Inflammatory macrophage treated with lipopolysaccharide for 4 hours (primary cell): Measurements from ENCODE around the gene CIRBP.

Experiments
- DNase-seq: peaks from one replicate; pipeline ENCODE4 v3.0.0-alpha.2; 2020

CIRBP gene

DNA sequence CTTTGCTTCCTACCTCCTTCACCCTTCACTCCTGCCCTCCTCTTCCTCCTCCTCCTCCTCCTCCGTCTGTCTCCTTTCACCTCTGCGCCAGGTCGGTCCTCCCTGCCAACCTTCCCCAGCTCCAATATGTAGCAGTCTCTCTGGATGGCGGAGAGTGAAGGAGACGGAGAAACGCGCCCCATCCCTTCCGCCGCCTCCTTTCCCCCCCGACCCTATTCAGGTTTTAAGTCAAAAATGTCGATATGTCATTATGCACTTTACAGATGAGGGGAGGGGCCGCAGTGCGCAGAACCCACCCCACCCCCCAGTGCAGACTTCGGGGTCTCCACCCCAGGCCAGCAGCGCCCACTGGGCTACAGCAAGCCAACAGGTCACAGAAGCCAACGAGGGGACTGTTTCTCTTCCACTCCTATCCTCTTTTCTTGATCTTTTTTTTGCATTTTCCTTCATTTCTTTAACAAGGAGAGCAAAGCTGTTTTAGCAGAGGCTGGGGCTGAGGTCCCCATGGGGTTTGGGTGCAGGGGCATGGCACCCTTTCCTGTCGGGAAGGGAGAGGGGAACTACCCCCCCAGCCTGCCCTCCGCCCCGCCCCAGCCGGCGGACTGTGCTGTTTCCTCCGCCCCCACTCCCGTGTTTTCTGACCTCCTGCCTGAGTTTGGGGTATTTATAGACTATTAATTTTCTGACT lies 11.5 kb upstream of the CIRBP start:
- no peak for DNase-seq

DNA sequence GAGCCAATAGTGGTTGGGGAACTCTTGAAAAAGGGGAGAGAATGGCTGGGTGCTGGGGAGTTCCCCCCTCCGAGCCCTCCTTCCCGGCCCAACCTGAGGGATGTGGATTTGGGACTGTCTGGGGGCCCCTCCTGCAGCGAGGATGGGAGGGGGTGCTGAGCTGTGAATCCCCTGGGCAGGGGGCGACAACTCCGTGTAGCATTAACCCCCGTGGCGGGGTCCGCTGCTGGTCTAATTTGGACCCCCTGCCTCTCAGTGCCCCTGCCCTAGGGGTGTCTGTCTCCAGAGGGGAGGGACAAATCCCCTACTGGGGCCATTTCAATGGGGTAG lies 11.0 kb upstream of the CIRBP start:
- DNase-seq: no peak

DNA sequence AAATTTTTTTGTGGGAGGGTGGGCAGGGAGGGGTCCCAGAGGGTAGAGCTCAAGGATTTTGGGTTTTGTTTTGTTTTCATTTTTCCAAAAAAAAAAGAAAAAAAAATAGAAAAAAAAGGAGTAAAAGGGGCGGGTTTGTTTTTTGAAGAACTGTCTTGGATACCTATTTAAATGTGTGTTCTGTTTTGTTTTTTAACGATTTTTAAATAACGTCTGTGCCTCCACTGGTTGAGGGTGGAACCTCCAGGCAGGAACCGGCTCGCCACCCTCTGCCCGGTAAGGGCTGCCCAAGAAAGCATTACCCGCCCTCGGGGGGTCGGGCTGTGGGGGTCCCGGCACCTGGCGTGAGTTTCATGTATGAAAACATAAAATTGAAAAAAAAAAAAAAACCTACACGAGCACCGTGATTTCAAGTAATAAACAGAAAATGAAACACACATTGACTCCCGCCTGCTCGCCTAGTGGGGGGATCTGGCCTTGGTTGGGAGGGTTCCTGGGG lies 10.4 kb upstream of the CIRBP start:
- no peak for DNase-seq

DNA sequence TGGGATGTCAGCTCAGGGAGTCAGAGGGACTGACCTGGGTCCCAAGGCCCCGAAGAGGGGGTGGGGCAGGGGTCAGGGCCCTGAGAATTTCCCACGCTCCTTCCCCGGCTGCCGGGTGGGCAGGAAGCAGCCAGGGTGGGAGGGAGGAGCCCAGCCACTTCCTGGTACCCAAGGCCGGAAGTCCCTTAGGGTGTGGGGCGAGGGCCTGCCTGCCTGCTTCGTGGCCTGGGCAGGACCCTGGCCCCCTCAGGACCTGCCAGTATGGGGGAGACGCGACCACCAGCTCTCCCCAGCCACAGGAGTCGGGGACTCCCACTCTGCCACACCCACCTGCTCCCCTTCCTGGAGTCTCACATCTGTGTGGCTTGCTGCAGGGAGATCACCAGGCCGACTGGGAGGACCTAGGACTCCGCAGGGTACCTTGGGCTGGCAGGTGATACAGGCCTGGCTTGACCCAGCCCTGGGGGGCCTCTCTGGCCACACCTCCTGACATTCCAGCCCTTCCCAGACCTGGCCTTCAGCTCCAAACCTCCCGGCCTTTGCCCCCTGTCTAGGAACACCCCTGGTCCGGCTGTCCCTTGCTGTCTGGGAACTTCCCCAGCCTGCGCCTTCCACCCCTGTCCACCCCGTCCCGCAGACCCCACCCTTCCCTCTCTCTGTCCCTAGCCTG lies 9.8 kb upstream of the CIRBP start:
- peak; percentile 74 for DNase-seq

DNA sequence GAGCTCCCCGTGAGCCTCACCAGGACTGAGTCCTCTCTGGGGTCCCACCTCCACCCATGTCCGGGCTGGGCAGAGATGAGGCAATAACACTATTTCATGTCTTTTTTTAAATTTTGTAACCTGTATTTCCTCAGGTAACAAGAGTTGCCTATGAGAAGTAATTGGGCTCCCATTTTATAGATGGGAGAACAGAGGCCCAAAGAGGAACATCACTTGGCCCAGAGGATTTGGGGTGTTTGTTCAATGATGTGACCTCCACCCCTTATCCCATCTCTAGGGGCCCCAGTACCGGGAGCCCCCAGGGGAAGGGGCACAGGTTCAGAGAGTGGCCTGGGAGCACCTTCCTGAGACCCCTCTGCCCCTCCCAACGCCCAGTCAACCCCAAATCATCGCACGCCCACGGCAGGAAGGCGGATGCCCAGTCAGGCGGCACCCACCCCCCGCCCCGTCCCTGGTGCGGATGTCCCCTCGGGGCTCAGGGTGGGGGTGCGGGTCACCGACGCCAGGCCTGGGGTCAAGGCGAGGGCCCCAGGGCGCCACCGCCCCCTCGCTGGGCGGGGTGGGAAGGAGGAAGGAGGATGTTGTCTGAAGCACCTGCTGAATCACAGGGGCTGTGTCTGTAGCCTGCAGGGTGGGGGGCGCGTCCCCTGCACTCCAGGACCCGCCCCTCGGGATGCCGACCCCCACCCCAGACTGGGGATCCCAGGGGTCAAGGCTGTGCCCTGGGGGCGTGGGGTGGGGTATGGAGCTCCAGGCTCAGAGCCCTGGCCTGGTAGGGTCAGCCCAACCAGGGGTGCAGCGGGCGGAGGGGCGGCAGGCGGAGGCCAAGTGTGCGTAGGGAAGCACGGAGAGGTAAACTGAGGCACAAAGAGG lies 9.0 kb upstream of the CIRBP start:
- peak; percentile 49 for DNase-seq

DNA sequence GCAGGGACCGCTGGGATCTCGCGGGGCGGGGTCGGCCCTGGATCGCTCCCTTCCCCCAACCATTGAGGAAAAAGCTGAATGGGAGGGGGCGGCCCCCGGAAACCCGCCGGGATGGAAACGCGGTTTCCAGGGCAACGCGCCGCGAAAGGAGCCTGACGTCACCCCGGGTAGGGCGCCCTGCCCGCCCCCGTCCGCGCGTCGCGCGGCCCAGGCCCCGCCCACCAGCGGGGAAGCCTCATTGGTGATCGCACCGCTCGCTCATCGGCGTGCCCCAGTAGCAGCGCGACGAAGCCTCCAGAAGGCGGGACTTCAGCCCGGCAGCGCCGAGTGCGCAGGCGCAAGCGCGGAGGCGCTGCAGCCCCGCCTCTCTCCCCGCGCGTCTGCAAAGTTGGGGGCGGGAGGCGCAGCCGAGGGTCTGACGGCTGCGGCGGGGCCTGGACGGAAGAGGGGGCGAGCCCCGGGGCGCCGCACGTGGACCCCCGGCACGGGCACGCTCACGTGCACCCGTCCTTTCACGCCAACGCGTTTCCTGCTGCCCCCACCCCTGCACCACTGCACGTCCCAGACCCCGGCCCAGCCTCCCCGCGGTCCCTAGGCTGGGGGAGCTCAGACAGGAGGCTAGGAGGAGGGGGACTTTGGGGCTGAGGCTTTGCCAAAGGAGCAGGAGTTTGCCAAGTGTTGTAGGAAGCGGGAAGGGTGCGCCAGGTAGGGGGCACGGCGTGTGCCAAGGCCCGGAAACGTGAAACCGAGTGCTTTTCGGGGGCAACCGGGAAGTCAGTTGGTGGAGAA lies 8.2 kb upstream of the CIRBP start:
- DNase-seq: peak; percentile 98

DNA sequence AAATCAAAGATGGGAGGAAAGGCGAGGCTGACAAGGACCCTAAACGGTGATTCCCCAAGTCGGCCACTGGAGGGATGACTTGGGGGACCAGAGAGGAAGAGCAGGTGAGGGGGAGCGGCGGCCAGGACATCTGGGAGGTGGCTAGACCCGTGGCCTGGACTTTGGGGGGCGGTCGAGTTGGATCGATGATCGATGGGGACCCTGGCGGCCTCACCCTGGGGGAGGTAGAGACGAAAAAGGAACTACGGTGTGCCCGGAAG lies 7.7 kb upstream of the CIRBP start:
- DNase-seq: no peak

DNA sequence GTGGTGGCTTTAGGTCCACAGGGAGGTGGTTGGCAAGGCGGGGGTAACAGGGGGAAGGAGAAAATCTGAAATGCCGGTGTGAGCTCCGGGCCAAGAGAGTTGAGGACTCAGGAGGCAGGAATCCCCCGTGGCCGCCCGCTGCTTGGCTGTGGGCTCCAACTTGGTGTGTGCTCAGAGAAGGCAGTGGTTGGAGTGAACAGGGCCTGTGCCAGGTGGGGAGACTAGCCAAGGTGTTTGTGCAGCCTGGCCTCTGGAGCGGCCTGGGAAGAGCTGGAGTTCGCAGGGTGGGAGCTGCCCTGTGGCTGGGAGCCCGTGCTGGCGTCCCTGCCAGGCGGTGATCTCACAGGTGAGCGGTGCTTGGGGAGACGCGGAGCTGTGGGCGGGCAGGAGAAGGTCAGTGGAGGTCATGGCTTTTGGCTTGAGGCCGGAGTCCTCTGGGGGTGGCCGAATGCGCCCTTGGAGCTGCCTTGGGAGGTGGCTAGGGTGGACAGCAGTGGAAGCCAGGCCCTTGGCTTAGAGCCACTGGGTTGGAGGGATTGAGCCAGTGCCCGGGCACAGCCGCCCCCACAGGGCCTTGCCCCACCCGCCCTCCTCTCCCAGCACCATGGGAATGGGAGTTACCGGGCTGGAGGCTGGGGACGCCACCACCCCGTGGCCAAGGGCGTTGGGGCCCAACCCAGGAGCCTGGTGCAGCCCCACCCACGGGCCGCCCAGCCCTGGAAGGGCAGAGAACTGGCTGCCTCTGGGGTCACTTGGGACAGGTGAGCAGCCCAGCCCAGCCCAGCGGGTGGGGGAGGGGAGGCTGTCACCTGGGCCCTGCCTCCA lies 7.1 kb upstream of the CIRBP start:
- DNase-seq: no peak

DNA sequence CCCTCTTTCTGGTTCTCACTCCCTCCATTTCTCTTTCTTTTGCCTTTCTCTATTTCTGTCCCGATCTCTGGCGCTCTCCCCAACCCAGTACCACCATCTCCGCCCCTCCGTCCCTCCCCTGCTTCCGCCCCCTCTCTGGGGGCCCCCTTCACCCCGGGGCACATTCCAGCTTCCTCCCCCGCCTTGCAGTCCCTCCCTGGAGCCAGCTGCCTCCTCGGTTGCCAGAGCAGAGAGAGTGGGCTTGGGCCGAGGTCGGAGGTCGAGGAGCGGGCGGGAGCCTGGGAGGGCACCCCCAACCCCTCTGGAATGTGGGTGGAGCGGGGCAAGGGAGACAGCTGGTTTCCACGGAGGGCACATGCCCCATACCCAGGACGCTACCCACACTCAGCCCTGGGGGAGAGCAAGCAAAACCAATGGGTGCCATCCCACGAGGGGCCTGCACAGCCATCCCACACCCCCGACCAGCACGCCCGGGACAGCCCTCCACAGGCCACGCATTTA lies 6.5 kb upstream of the CIRBP start:
- DNase-seq: no peak

DNA sequence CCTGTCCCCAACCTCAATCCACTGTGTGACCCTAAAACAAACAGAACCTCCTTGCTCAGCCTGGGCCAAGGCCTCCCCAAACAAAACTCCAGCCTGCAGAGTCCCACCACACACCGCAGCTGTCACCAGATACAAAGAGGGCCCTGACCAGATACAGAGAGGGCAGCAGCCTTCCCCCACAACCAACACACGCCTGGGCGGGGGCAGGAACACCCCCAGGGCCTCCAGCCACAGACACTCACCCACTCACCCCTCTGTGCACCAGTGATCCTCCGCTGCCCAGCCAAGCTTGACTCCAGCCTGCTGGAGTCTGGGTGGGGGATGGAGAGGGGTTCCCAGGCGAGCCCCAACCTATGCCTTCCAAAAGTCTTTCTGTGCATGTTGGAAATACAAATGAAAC lies 5.9 kb upstream of the CIRBP start:
- no peak for DNase-seq

DNA sequence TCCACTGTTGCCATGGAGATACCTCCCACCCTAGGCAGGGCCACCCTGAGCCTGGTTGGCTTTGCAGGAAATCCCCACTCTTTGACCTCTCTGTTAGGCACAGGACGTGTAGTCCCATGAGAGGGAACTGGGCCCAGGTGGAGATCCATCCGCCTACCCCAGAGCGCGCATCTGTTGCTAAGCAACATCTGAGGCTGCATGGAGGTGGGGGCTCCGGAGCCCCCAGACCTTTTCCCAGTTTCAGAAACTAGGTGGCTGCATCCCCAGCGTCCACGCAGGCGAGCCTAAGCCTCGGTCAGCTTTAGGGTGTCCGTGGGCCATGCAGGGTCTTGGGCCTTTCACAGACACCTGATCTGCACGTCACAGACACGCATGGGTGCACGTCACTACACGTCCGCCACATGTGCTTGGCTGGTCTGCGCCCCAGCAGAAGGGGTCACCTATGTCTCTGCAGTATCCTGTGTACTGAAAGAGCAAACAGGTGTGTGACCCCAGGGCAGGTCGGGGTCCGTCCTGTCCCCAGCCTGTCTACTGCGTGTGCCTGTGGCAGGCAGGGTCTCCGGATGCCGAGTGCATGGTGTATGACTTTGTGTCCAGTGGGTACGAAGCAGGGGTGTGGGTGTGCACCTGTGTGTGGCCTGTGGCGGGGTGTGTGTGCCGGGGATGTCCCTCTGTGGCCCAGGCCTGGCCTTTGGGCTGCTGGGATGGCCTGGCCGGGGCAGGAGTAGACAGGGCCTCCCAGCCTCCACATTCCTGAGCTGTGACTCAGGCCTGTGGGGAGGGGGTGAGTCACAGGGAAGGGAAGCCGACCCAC lies 4.1 kb upstream of the CIRBP start:
- no peak for DNase-seq

DNA sequence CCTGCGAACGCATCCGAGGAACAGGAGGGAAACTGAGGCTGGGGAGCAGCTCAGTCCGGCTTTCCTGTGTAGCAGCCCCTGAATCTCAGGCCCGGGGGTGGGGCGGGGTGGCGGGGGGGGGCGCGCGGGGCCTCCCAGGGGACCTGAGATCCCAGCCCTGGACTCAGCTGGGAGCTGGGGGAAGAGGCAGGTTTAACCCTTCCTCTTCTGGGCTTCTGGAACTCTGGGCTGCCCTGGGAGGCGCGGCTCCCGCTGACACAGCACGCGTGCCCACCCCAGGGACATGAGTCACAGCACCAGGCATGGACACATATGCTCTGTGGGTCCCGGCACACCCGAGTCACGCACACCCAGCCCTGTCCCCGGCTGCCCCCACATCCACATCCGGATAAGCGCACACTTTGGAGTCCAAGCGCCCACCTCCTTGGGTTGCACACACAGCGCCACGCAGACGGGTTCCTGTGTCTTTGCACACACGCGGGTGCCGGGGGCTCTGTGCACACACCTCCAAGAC lies 3.5 kb upstream of the CIRBP start:
- DNase-seq: peak; percentile 75

DNA sequence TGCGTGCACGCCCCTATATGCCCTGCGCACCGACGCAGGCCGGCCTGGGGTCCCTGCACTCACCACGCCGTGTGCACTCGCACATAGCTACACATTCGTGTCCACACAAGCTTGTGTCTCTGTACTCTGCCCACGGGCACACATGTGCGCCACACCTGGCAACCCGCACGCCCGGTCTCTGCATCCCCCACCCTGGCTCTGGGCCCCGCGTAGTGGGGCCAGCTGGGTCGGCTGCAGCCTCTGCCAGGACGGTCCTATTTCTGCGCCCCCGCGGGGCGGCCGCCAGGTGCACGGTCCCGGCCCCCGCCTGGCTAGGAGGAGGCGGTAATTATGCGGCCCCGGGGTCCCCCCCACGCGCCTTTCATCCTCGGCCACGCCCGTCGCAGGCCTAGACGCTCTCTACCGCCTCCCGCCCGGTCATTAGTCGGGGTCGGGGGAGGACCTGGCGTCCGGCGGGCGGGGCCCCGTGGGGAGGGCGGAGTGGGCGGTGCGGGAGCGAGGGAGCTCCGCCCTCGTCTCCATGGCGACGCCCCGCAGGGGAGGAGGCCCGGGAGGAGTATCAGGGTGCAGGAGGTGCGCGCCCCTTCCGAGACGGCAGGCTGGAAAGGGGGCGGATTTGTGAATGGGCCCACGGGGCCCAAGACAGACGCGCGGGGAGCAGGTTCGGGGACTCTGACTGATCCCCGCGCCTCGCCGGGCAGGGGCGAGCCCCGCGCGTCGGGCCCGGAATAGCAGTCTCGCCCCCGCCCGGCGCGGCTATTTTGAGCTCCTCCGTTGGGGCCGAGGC lies 2.8 kb upstream of the CIRBP start:
- peak; percentile 82 for DNase-seq

DNA sequence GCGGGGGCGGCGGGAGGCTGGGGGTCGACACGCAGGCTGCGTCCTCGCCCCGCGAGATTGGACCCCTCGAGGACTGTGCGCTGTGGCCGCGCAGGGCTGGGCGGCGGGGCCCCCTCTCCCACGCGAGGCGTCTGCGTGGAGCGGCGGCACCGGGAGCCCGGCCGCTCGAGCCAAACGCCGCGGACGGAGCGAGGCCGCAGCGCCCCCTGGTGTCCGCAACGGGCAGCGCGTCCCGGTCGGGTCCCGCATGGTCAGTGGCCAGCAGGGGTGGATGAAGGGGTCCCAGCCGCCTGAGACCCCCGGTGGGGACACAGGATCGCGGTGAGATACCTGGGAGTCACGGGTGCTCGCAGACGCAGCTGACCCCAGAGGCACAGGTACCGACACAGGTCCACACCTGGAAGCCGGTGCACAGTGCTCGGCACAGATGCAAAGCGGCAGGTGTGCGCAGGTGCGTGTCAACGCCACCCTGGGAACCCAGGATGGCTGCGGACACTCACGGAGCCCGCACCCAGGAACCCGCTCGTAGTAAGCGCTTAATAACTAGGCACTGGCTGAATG lies 2.1 kb upstream of the CIRBP start:
- peak; percentile 62 for DNase-seq

DNA sequence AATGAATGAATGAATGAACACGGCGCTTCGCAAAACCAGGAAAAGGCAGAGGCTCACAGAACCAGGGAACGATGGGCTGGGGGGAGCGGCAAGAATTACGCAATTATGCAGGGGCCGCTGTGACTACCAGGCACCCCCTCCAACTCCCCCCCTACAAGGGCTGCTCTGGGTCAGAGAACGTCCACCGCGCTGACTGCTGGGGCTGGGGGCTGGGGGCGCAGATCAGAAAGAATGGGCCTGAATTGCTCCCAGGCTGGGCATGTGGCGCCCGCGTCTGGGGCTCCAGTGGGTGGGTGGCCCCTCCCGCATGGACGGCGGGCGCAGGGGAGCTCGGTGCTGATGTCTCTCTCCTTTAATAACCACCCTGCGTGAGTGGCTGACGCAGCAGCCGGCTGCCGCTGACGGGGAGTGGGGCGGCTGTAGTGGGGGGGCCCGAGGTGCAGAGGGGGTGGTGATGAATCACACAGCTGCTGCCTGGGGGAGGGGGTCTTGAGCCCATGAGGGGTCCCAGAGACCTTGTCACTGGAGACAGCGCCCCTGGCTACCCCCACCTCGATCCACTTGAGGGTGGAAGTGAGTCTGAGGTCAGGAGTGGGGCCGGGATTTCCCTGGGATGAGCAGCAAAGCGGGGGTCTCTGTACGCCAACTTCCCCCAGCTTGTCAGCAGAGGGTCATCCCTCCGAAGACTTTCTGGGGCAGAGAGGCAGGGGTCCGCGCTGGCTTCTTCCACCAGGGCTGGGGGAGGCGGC lies 1.5 kb upstream of the CIRBP start:
- DNase-seq: no peak

DNA sequence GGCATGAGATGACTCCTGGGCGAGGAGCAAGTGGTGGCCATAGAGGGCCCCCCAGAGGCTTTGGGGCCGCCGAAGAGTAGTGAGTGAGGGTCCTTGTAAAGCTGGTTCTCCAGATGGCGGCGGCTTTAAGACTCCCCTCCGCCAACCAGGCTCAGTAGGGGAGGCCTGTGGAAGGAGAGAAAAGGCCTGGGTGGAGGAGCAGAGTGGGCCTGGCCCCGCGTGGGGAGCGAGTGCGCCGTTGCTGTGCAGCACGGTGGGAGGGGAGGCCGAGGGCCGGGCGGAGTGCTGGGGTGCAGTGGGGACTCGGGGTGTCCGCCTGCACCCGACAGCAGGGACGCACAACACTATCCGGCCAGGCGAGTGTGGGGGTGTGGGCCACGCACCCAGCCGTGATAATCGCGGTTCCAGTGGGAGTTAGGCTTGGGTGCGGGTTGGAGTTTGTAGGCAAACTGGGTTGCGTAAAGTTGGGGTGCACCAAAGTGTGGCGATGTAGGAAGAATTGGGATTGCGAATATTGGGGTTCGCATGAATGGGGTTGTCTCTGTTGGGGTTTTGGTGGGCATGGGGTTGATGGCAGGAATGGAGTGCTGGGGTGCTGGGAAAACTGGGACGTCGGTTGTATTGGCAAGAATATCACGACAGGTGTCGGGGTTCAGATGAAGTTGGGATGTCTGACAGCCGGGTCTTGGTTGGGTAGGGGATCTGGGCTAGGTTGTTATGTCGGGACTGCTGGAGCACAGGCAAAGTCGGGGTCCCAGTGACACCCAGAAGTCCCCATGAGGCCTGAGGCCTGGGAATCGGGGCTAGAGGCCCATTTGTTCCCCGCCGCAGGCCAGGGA lies 687 bp upstream of the CIRBP start:
- no peak for DNase-seq

DNA sequence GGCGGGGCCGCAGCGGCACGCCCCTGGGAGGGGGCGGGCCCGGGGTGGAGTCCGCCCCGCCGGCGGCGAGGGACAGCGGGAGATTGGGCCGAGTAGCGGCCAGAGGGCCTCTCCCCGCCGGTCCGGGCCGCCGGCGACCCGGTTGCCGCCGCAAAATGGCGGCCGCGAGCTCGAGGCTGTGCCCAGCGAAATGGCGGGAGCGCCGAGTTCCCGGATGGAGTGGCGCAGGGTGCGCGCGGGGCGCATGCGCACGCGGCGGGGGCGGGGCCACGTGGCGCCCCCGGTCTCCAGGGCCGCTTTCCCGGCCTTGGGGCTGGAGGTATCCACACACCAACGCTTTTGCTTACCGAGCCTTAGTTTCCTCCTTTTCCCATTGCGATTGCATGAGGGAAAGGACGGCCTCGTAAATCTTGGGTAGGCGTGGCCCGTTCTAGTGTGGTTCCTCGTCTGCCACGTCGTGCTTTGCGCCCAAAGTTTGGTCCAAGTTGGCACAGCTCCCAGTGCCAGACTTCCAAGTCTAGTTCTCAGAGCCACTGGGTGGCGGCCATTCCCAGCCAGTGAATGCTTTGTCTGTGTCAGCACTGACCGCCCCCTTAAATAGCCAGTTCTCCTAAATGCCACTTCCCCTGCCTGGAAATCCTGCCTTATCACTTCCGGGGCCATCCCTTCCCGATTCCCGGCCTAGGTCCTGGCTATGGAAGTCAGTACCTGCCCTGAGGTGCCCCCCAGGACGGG lies 513 bp downstream of the CIRBP start:
- DNase-seq: peak; percentile 87
